ENCODE data around the gene SUV39H1.
"Not testable (repeated sequence)": the region's sequence is repeated elsewhere in the genome, so short reads cannot be mapped to it uniquely, and the experiment has no call there.

SUV39H1 gene

DNA sequence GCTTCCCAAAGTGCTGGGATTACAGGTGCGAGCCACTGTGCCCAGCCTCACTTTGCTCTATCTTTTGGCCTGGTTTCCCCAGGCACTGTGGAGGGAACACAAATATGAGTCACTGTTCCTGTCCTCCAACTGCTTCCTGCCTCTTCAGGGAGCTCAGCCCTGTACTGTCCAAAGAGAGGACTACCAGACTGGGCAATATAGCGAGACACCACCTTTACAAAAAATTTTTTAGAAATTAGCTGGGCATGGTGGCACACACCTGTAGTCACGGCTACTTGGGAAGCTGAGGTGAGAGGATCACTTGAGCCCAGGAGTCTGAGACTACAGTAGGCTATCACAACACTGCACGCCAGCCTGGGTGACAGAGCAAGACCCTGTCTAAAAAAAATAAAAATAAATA, 29.9 kb upstream of the SUV39H1 start:
- H3K9me3 ChIP-seq (ENCODE audit: low read depth, low read length) = no peaks in the 10 kb centered on the region
- no peak for DNase-seq (ENCODE audit: low read depth, low spot score)

DNA sequence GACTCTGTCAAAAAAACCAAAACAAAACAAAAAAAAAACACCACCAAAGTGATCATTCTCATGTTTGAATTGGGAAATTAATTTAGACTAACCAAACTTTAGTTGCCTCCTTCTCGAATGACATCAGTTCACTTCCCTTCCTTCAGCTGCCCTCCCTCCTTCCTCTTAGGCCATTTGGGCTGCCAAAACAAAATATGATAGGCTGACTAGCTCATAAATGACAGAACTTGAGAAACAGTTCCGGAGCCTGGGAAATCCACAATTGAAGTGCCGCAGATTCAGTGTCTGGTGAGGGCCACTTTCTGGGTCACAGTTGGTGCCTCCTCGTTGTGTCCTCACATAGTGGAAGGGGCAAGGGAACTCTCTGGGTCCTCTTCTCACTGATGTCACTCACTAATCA, 29.0 kb upstream of the SUV39H1 start:
- H3K4me3 ChIP-seq = no peak overlapping the region
- TF ChIP-seq FOXP2 (optimal IDR thresholded peaks at IDR 0.05; ENCODE audit: control extremely low read depth, extremely low read length, insufficient read depth) (no peak), EZH2 (IDR thresholded peaks at IDR 0.05) (no peak), POLR2AphosphoS5 (IDR thresholded peaks at IDR 0.05; ENCODE audit: borderline replicate concordance, low read depth, low read length) (no peak)
- H3K36me3 ChIP-seq (ENCODE audit: insufficient read depth, low read length) = no peaks in the 10 kb centered on the region
- DNase-seq (ENCODE audit: low read depth, low spot score) = no peak
- H3K9me3 ChIP-seq (ENCODE audit: low read depth, low read length) = no peaks in the 10 kb centered on the region
- H3K9ac ChIP-seq (ENCODE audit: insufficient read length) = no peak overlapping the region
- no peak overlapping the region for H3K27ac ChIP-seq

More for the DNA sequence above, 29.9 kb upstream of the SUV39H1 start:
- H3K27ac ChIP-seq = no peak overlapping the region
- TF ChIP-seq FOXP2 (optimal IDR thresholded peaks at IDR 0.05; ENCODE audit: control extremely low read depth, extremely low read length, insufficient read depth) (no peak), POLR2AphosphoS5 (IDR thresholded peaks at IDR 0.05; ENCODE audit: borderline replicate concordance, low read depth, low read length) (no peak), EZH2 (IDR thresholded peaks at IDR 0.05) (no peak)
- no peak overlapping the region for H3K9ac ChIP-seq (ENCODE audit: insufficient read length)
- no peak overlapping the region for H3K4me3 ChIP-seq
- no peaks in the 10 kb centered on the region for H3K36me3 ChIP-seq (ENCODE audit: insufficient read depth, low read length)

DNA sequence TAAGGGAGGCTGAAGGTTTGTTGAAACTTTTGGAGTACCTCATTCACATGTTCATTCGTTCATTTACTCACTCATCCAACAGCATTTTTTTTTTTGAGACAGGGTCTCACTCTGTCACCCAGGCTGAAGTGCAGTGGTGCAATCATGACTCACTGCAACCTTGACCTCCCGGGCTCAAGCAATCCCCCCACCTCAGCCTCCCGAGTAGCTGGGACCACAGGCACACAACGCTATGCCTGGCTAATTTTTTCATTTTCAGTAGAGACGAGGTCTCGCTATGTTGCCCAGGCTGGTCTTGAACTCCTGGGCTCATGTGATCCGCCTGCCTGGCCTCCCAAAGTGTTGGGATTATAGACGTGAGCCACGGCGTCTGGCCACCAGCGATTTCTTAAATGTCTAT, 28.3 kb upstream of the SUV39H1 start:
- H3K9ac ChIP-seq (ENCODE audit: insufficient read length); DNase-seq (ENCODE audit: low read depth, low spot score); H3K4me3 ChIP-seq; H3K9me3 ChIP-seq (ENCODE audit: low read depth, low read length); H3K27ac ChIP-seq; H3K36me3 ChIP-seq (ENCODE audit: insufficient read depth, low read length): not testable (repeated sequence)

DNA sequence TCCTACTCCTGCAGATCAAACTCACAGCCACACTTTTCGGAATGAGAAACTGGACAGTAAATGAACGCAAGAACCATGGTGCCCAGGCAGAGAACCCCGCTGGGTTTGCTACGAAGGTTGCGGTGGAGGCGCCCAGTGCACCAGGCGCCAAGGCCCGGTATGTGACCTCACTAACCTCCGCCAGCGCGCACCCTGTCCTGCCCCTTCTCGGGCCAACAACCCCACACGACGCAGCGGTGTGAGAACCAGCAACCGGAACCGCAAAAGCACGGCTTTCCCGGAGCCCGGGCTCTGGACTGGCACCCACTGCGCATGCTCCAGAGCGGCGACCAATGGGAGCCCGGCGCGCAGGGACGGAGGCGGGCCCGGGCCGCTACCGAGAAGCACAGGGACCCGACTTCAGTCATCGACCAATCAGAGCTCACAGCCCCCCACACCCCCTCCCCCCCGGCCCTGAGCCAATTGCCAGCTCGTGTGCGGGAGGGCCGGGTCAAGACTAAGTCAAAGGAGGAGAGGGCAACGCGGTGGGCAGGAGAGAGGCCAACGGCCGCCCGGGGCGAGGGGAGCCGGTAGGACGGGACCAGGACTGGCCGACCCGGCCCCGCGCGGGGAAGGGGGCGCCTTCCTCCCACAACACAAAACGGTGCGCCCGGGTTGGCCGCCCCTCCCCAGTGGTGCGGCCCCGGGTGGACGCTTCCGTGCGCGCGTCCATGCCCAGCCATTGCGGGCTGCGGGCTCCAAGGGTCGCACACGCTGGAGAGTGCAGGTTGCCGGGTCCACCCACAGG, 20.2 kb upstream of the SUV39H1 start:
- Histone ChIP-seq H3K4me3 (peak overlapping the region; percentile 81), H3K9me3 (ENCODE audit: low read depth, low read length) (no peaks in the 10 kb centered on the region), H3K36me3 (ENCODE audit: insufficient read depth, low read length) (no peaks in the 10 kb centered on the region), H3K9ac (ENCODE audit: insufficient read length) (peak overlapping the region; percentile 82), H3K27ac (no peak overlapping the region)
- DNase-seq (ENCODE audit: low read depth, low spot score) = no peak
- TF ChIP-seq EZH2 (IDR thresholded peaks at IDR 0.05) (no peak), FOXP2 (optimal IDR thresholded peaks at IDR 0.05; ENCODE audit: control extremely low read depth, extremely low read length, insufficient read depth) (no peak), POLR2AphosphoS5 (IDR thresholded peaks at IDR 0.05; ENCODE audit: borderline replicate concordance, low read depth, low read length) (peak; percentile 87)

DNA sequence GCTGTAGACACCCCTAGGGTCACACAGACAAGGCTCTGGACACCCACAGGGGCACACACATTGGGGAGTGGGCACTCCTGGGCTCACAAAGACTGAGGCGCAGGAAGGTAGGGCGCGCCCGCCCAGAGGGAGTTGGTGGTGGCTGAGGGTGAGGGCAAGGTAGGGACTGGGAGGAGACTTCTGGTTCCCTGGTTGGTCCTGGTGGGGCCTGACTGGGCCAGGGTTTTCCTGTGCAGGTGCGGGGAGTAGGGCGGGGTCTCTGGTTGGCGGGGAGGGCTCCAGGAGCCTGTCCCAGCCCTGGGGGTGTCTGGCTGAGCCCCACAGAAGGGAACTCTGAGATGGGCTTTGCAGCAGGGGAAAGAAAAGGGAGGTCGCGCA, 19.7 kb upstream of the SUV39H1 start:
- Histone ChIP-seq H3K9ac (ENCODE audit: insufficient read length) (peak overlapping the region; percentile 75), H3K4me3 (peak overlapping the region; percentile 81), H3K27ac (no peak overlapping the region), H3K9me3 (ENCODE audit: low read depth, low read length) (no peaks in the 10 kb centered on the region), H3K36me3 (ENCODE audit: insufficient read depth, low read length) (no peaks in the 10 kb centered on the region)
- DNase-seq (ENCODE audit: low read depth, low spot score) = no peak
- TF ChIP-seq POLR2AphosphoS5 (IDR thresholded peaks at IDR 0.05; ENCODE audit: borderline replicate concordance, low read depth, low read length) (no peak), FOXP2 (optimal IDR thresholded peaks at IDR 0.05; ENCODE audit: control extremely low read depth, extremely low read length, insufficient read depth) (no peak)

DNA sequence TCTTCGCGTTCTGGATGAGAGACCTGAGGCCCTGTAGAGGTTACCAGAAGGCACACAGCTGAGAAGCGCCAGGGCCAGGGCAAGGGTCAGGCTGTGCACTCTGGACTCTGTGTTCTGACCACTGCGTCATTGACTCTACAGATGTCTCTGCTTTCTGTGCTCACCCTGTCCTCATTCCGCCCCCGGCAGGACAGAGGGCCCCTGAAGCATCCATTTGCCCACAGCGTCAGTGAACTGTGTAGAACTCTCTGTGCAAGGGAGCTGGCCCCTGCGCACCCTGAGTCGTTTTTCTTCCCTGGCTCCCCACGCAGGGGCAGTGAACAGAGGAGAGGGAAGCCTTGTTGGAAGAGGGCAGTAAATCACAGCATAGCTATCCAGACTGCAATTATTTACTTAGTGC, 19.0 kb upstream of the SUV39H1 start:
- no peak overlapping the region for H3K27ac ChIP-seq
- no peak overlapping the region for H3K9ac ChIP-seq (ENCODE audit: insufficient read length)
- H3K4me3 ChIP-seq = no peak overlapping the region

DNA sequence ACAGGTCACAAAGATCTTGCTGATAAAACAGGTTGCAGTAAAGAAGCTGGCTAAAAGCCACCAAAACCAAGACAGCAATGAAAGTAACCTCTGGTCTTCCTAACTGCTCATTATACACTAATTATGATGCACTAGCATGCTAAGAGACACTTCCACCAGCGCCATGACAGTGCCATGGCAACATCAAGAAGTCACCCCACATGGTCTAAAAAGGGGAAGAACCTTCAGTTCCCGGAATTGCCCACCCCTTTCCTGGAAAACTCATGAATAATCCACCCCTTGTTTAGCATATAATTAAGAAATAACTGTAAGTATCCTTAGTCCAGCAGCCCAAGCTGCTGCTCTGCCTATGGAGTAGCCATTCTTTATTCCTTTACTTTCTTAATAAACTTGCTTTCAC, 16.1 kb upstream of the SUV39H1 start:
- not testable (repeated sequence) for H3K36me3 ChIP-seq (ENCODE audit: insufficient read depth, low read length); H3K27ac ChIP-seq; H3K9ac ChIP-seq (ENCODE audit: insufficient read length); H3K4me3 ChIP-seq; H3K9me3 ChIP-seq (ENCODE audit: low read depth, low read length); DNase-seq (ENCODE audit: low read depth, low spot score)

More for the DNA sequence above, 19.0 kb upstream of the SUV39H1 start:
- Histone ChIP-seq H3K36me3 (ENCODE audit: insufficient read depth, low read length) (no peaks in the 10 kb centered on the region), H3K9me3 (ENCODE audit: low read depth, low read length) (no peaks in the 10 kb centered on the region)
- no peak for DNase-seq (ENCODE audit: low read depth, low spot score)
- no peak for TF ChIP-seq EZH2 (IDR thresholded peaks at IDR 0.05)

DNA sequence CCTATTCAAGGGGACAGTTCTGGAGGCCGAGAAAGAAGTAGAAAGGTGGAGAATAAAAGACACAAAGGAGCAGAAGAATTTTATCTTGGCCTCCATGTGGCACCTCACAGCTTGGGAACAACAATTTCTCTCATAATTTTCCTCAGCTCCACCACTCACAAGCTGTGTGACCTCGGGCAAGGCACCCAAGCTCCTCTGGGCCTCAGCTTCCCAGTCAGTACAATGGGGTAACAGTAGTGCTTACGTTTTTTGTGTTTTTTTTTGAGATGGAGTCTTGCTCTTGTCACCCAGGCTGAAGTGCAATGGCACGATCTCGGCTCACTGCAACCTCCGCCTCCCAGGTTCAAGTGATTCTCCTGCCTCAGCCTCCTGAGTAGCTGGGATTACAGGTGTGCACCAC, 15.6 kb upstream of the SUV39H1 start:
- H3K9me3 ChIP-seq (ENCODE audit: low read depth, low read length); H3K9ac ChIP-seq (ENCODE audit: insufficient read length); H3K27ac ChIP-seq; H3K4me3 ChIP-seq; DNase-seq (ENCODE audit: low read depth, low spot score); H3K36me3 ChIP-seq (ENCODE audit: insufficient read depth, low read length): not testable (repeated sequence)

DNA sequence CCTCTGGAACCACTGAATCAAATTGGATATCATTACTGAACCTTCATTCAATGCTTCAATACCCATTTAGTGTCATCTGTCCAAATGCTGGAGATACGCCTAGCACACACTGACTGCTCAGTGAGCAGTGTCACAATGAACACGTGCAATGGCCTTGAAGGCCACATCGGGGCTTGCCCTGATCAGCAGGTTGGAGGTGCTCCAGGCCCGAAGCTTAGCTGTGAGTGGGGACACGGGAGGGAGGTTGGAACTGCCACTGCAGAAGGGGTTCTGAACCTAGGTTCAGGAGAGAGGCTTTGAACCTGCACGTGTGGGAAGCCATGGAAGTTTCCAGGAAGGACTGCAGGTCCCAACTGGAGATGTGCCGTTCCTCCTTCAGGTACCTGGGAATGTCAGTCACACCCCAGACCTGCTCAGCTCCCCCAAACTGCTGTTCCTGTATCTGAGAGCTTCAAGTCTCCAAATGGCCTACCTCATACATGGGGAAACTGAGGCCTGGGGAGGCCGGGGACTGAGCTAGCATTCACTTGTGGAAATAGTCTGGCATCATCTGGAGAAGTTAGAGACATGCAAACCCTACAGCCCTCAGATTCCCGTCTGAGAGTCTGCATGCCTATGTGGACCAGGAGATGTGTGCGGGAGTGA, 14.9 kb upstream of the SUV39H1 start:
- Histone ChIP-seq H3K4me3 (no peak overlapping the region), H3K27ac (no peak overlapping the region), H3K36me3 (ENCODE audit: insufficient read depth, low read length) (no peaks in the 10 kb centered on the region), H3K9me3 (ENCODE audit: low read depth, low read length) (no peaks in the 10 kb centered on the region), H3K9ac (ENCODE audit: insufficient read length) (no peak overlapping the region)
- DNase-seq (ENCODE audit: low read depth, low spot score) = no peak
- TF ChIP-seq POLR2AphosphoS5 (IDR thresholded peaks at IDR 0.05; ENCODE audit: borderline replicate concordance, low read depth, low read length) (no peak), EZH2 (IDR thresholded peaks at IDR 0.05) (no peak), FOXP2 (optimal IDR thresholded peaks at IDR 0.05; ENCODE audit: control extremely low read depth, extremely low read length, insufficient read depth) (no peak)

DNA sequence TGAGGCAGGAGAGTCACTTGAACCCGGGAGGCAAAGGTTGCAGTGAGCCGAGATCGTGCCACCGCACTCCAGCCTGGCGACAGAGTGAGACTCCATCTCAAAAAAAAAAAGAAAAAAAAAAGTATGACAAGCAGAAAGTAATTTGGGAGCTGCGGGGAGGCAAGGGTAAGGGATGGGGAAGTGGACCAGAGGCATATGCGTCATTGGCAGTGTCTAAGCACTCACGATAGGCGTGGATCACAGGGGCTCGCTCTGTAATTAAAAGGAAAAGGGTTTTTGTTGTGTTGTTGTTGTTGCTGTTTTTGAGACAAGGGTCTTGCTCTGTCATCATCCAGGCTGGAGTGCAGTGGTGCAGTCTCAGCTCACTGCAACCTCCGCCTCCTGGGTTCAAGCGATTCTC, 13.7 kb upstream of the SUV39H1 start:
- H3K4me3 ChIP-seq; H3K36me3 ChIP-seq (ENCODE audit: insufficient read depth, low read length); H3K9me3 ChIP-seq (ENCODE audit: low read depth, low read length); H3K9ac ChIP-seq (ENCODE audit: insufficient read length); H3K27ac ChIP-seq; DNase-seq (ENCODE audit: low read depth, low spot score): not testable (repeated sequence)
